Measurements from ENCODE around the gene MAD1L1.

Gene MAD1L1

GRCh38 chr7:2030475-2031450 is 202.0 kb downstream of the MAD1L1 start:
- no peak for TF ChIP-seq CTCF (IDR thresholded peaks at IDR 0.05; ENCODE audit: low read length, missing control alignments)
- no peak overlapping the region for H3K4me3 ChIP-seq (replicated peaks; ENCODE audit: low read depth, low read length)
- DNase-seq (ENCODE audit: low read depth), result no peak

- TF ChIP-seq CTCF (IDR thresholded peaks at IDR 0.05; ENCODE audit: low read length, missing control alignments), result no peak
- H3K4me3 ChIP-seq (replicated peaks; ENCODE audit: low read depth, low read length), result no peak overlapping the region
- no peak for DNase-seq (ENCODE audit: low read depth)
Measured at GRCh38 chr7:2029936-2030335, 202.8 kb downstream of the MAD1L1 start.

- H3K4me3 ChIP-seq (replicated peaks; ENCODE audit: low read depth, low read length), result no peak overlapping the region
- DNase-seq (ENCODE audit: low read depth), result no peak
- no peak for TF ChIP-seq CTCF (IDR thresholded peaks at IDR 0.05; ENCODE audit: low read length, missing control alignments)
Measured at GRCh38 chr7:2029211-2029905, 203.4 kb downstream of the MAD1L1 start.

GRCh38 chr7:2028733-2029132 is 204.0 kb downstream of the MAD1L1 start:
- no peak for DNase-seq (ENCODE audit: low read depth)
- TF ChIP-seq CTCF (IDR thresholded peaks at IDR 0.05; ENCODE audit: low read length, missing control alignments), result no peak
- H3K4me3 ChIP-seq (replicated peaks; ENCODE audit: low read depth, low read length), result no peak overlapping the region

GRCh38 chr7:2025188-2025587 is 207.6 kb downstream of the MAD1L1 start:
- no peak for TF ChIP-seq CTCF (IDR thresholded peaks at IDR 0.05; ENCODE audit: low read length, missing control alignments)
- H3K4me3 ChIP-seq (replicated peaks; ENCODE audit: low read depth, low read length), result no peak overlapping the region
- DNase-seq (ENCODE audit: low read depth), result no peak

GRCh38 chr7:2024567-2024918 is 208.2 kb downstream of the MAD1L1 start:
- no peak overlapping the region for H3K4me3 ChIP-seq (replicated peaks; ENCODE audit: low read depth, low read length)
- no peak for TF ChIP-seq CTCF (IDR thresholded peaks at IDR 0.05; ENCODE audit: low read length, missing control alignments)
- no peak for DNase-seq (ENCODE audit: low read depth)
